Right hindlimb (tissue), 1 donor: ENCODE measurements around the gene FRRS1.

ENCODE experiments used
- DNase-seq: peaks from one replicate; pipeline ENCODE4 v3.0.0-alpha.2; 2018

FRRS1 gene

GRCh38 chr1:99727575-99728185, 38.8 kb downstream of the FRRS1 start:
- no peak for DNase-seq

DNA sequence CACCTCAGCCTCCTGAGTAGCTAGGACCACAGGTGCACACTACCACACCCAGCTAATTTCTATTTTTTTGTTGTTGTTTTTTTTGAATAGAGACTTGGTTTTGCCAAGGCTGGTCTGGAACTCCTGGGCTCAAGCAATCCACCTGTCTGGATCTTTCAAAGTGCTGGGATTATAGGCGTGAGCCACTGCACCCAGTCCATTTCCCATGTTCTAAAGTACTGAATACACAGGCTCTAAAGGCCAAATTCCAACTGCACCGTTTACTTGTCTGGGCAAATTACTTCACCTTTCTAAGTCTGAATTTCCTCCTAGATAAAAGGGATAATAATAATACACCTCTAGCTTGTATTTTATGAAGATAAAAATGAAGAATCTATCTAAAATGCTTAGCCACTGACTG, 39.6 kb downstream of the FRRS1 start:
- DNase-seq, result no peak

DNA sequence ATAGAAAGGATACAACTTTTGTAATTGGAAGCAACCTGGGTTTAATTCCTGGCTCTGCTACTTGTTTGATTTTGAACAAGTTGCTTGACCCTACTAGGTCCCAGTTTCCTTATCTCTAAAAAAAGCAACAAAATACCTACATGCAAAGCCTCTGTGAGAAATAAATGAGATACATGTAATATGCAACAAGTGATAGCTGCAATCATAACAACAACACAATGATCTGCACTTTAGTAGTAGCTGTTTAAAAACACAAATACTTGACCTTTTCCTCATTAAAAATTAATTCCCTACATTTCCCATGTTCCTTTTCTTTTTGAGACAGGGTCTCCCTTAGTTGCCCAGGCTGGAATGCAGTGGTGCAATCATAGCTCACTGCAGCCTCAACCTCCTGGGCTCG, 40.0 kb downstream of the FRRS1 start:
- DNase-seq, result no peak

- no peak for DNase-seq
Observed at GRCh38 chr1:99725996-99726395, 40.4 kb downstream of the FRRS1 start.

- DNase-seq, result no peak
Observed at GRCh38 chr1:99723251-99723650, 43.2 kb downstream of the FRRS1 start.

GRCh38 chr1:99717005-99717404, 49.4 kb downstream of the FRRS1 start:
- no peak for DNase-seq

DNA sequence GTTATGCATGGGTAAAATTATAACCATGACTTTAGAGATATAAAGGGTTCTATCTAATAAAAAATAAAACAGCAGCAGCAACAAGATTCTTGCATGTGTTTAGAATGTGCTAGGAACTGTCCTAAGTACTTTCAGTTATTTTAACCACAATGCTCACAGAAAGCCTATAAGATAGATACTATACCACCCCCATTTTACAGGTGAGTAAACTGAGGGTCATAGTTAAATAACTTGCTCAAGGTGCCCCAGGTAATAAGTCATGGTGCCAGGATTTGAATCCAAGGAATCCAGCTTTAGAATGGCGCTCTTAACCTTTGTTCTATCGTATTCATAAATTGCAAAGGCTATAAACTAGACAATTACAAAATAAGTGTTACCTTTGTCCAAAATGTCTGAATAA, 53.4 kb downstream of the FRRS1 start:
- DNase-seq, result no peak

DNA sequence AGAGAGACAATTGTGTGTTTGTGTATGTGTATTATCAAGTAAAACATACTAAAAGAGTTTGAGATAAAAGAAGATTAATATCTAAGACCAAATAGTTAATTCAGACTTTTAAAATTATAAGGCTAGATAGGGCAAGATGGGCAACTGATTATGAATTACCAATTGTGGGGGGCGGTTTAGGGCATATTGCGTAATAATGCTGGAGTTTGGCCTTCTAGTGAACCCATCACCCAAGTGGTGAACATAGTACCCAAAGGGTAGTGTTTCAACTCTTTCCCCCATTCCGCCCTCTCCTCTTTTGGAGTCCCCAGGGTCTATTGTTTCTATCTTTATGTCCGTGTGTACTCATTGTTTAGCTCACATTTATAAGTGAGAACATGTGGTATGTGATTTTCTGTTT, 55.4 kb downstream of the FRRS1 start:
- DNase-seq, result no peak

DNA sequence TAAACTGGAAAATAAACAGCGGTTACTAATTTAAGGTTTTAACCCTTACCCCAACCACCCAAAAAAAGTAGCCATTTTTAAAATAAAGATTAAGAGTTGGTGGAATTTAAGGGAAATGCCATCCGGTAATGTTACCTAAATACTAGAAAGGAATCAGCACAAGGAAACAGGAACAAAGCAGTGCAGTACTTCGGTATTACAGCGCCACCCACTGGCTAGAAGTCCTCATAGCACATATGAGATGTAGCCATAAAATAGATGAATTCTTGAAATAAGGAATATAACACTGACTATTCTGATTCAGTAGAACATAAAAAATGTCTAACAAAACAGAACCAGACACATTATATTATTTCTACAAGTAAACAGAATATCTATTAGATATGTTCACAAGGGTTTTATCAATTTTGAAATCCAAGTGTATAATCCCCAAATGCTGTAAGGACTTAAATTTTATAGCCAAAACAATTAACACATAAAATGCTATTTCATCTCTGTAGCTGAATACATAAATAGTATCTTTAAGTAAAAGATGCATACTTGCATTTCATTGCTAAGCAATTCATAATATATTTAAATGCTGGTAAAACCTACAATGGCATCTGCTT, 58.8 kb downstream of the FRRS1 start:
- DNase-seq, result peak; percentile 73

DNA sequence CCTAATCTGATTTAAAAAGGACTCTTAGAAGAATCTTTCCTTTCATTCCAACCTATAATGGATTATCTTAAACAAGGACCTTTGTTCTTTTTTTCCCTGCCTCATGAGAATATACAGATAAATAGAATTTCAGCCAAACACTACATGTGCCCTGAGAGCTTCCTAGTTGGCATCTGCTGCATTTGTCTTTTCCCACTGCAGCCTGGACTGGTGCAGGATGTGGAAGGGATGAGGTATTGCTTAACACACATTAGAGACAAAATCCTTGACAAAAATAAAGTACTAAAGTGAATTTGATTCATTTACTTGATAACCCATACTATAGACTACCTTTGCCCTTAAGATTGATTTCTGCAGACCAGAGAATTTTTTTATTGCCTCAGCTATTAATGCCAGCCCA, 61.0 kb downstream of the FRRS1 start:
- DNase-seq, result no peak

DNA sequence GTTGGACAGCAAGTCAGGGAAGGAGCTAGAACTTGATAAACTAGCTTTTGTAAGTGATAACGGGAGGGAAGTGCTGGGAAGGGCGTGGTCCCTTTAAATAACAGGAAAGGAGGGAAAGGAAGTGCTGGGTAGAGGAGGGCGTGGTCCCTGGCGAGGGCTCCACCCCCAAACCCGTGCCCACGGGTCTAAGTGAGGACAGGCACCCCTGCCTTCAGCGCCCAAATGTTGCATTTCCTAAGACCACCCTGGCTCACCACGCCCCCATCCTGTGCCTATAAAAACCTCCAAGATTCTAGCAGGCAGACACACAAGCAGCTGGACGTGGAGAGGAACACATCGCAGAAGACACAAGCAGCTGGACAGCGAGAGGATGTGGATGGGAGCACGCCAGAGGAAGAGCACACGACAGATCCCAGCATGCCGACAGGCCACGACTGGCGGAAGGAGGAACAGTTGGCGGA, 62.0 kb downstream of the FRRS1 start:
- DNase-seq, result no peak

DNA sequence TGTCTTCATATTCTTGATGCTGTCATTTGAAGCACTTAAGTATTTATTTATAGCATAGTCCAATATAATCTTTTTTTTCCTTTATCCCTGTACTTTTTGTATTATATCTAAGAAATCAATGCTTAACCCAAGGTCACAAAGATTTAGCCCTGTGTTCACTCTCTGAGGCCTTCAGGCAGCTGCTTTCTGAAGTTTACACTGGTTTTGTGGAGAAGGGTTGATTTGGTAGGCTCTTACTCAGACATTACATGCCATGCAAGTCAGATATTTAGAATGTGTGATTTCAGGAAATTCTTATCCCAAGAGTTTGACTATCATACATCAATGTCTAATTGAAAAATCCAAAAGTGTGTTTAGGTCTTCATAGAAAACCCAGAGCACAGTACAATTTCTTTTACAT, 64.2 kb downstream of the FRRS1 start:
- DNase-seq, result no peak

GRCh38 chr1:99700020-99700419, 66.4 kb downstream of the FRRS1 start:
- DNase-seq, result no peak

DNA sequence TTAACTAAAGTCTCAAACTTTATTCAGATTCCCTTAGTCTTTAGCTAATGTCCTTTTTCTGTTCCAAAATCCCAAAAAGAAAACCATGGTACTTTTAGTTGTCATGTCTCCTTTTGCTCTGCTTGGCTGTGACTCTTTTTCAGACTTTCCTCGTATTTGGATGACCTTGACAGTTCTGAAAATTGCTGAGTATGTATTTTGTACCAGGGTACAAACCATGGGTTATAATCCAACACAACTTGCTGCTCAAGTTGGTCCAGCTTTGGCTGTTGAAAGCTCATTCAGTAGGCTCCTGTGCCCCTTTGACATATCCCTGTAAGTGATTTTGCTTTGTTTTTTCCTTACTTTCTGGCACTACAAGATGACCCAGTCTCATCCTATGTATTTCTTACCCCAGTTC, 68.9 kb downstream of the FRRS1 start:
- DNase-seq, result no peak

- DNase-seq, result no peak
Observed at GRCh38 chr1:99696616-99697015, 69.8 kb downstream of the FRRS1 start.

- DNase-seq, result no peak
Observed at GRCh38 chr1:99691175-99691574, 75.3 kb downstream of the FRRS1 start.

DNA sequence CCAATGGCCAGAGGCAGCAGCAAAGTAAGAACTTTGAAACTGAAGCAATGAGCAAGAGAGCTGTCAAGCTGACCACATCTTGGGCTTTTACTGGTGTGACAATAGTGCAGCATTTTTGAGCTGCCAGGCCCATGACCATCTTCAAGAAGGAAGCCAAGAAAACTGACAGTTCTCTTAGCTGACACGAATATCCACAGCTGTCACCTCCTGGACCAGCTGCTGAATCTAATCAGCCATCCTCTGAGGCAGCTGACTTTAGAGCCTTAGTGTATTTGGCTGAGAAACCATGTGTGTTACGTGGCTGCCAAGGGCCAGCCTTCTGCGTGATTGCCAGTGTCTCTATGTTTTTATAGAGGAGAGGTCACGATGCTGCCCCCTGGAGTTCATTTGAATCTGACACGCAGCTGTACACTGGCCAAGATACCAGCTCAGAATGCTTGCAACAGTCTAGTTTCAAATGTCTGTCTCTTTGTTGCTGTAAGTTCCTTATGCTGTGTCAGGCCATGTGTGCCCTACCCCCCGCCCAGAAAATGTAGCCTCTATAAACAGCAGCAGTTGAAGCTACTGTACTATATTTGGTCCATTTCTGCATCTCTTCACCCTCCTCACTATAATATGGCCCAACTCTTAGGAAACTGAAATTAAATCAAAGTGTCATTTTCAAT, 80.8 kb downstream of the FRRS1 start:
- DNase-seq, result peak; percentile 89

DNA sequence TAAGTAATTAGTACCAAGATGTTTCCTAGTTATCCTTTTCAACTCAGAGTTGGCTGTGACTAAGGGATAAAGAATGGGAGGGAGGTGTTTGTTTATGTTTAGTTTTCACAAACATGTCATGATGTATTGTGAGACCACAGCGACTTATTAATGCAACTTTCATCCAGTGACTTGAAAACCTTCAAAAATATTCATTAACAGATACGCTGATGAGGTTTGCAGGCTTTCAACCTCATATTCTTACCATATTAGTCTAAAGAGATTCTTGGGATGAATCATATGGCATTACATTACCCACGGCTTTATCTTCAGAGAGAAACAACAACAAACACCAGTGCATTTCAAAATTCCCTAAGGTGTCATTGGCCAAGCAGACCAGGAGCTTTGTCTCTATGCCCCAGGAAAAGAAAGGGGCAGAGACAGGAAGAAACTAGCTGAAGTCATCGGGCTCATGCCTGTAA, 84.1 kb downstream of the FRRS1 start:
- no peak for DNase-seq

DNA sequence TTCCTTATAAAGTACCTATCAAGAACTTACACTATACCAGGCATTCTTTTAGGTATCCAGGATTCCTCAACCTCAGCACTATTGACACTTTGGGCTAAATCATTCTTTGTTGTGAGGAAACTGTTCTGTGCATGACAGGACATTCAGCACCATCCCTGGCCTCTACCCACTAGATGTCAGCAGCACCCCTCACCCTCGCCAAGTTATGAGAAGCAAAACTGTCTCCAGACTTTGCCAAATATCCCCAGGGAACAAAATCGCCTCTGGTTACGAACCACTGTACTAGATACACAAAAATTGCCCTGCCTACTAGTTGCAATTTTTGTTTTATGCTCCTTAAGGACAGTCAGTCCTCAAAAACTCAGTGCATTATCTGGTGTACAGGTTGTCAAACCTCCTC, 84.9 kb downstream of the FRRS1 start:
- DNase-seq, result no peak

DNA sequence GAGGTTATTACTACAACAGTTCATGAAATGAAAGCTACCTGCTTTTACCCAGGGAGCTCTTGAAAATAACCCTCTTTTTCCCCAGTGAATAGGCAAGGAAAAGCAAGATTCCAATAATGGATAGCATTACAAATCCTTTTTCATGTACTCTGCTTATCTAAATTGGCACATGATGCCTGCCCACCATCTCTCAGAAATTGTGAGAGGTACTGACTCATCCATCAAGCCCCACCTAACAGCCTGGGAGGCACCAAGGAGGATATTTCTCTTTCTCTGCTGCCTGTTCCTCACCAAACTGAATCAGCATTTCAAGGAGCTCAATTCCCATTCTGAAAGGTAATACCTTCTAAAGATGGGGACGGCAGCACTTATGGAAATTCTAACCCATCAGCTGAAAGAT, 86.2 kb downstream of the FRRS1 start:
- DNase-seq, result no peak

DNA sequence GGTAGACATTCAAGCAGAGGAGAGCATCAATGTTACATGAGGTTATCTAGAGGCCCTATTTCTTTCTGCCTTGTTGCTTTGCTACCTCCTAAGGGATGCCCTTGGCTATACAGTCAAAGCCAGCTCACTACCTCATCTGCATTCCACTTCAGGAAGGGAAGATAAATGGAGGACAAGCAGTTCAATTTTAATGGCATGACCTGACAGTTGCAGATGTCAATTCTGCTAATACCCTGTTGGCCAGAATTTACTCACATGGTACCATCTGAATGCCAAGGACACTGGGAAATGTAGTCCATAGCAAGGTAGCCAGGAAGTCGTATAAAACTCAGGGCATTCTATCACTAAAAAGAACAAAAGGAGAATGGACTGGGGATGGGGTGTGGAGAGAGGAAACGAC, 89.0 kb downstream of the FRRS1 start:
- DNase-seq, result no peak

DNA sequence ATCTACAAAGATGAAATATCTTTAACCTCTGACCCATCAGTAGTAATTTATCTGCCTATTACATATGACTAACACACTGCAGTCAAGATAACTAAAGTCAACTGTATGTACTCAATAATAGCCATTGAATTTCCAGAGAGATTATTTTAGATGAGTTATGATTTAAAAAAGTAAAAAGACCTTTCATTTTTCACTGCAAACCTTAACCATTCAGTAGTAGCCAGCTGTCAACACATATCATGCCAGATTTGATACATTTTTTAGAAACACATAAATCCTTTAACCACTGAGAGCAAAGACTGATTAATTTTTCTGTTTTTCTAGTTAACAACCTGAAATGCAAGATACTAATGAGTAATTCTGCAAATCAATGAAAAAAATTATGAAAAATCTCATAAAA, 89.6 kb downstream of the FRRS1 start:
- DNase-seq, result no peak

DNA sequence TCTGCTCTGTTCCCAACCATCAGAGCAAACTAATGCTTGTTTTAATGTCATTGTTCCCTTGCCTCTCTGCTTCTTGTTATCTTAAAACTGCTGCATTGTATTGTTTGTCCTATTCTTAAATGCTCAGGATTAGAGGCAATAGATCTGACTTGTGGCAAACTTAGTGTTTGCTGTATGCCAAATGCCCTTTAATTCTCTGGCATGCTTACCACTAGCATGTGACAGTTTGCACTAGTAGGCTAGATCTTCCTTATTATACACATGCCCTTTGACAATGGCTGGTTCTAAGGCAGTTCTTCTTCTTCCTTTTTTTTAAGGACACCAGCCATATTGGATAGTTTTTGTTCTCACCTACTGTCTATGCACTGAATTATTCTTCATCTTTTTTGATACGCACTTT, 90.4 kb downstream of the FRRS1 start:
- no peak for DNase-seq

DNA sequence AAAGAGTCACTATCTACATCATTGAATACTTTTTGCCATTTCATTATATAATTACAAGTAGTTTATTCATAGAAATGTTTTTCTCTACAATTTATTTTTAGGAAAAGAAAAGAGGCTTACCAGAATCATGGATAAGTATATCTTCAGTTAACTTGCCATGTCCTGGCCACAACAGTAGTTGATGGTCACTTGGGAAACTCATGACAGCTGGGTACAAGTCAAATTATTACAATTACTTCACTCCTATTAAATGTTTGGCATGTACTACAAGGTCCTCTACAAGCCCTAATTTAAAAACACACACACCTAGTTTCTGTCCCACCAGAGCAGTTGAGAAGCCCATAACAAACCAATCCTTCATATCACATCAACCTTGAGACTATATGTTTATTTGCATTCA, 91.1 kb downstream of the FRRS1 start:
- DNase-seq, result no peak
